ENCODE measurements around the gene NTF3. TPM values are rescaled to one million over a fixed set of nuclear protein-coding genes. Genes with fewer than 3 reads are reported as not detected.

Gene NTF3
- total and polyA plus RNA-seq, 12 donors = 0.20 to 2.2 (median 0.79) TPM; not detected in 1

DNA sequence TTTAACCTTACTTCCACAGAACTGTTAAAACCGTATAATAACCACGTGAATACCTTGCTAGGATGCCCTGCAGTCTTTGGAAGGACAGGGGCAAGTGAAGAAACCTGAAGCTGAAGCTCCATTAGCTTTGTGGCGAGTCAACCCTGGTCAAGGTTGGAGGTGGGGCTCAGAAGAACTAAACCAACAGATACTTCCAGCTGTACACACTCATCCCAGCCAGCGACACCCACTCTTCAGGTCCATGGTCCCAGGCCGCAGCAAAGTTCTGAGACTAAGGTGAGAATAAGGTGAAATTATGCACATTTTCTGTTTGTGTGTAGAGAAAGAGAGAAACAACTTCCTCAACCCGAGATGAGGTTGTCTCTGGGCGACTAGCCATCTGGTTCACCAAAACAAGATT, 77.6 kb downstream of the NTF3 start:
- H3K9me3 ChIP-seq = no peaks in the 10 kb centered on the region
- peaks cover 0 to 27% (median 5%) of the 10 kb centered on the region in 7 donors for H3K27me3 ChIP-seq
- no peak for DNase-seq
- H3K4me1 ChIP-seq = peaks cover 0 to 41% (median 16%) of the 10 kb centered on the region in 9 donors
- H3K27ac ChIP-seq = no peak overlapping the region
- TF ChIP-seq CTCF (IDR thresholded peaks at IDR 0.05) = no peak
- WGBS, 2 donors = 91 to 96% methylated on average over 7 of the region's 7 CpGs
- H3K36me3 ChIP-seq = no peaks in the 10 kb centered on the region
- no peak overlapping the region for H3K4me3 ChIP-seq
- no peak for ATAC-seq
- intact Hi-C loops (cut with DNase I) = loop anchor here in 3 of 10 donors (5.0 kb wide), 3 partner anchors 52 to 77 kb away; partner anchors contain the start of gene NTF3 (in 1 of the 3)

DNA sequence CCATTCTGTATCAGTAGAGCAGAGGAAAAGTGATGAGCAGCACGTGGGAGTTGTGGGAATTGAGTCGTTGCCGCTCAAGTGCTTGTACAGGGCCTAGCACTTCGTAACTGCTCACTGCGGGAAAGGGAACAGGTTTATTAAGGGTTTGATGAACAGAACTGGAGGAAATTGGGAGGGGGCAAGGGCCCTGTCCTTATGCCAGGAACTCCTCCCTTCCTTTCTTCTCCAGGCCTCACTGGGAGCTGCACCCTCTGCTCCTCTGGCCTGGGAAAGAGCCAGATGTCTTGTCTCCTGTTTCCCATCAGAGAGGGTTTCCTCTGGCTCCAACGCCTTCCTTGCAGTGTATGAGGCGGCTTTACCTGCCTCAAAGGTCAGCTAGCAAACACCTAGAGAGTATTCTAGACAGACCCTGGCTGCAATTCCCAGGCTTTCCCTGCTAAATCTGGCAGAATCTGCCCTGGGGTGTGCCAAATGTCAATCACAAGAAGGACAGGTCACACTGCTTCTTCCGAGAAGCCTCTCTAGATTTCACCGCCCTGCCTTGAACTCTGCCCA, 78.4 kb downstream of the NTF3 start:
- ATAC-seq (no peak), DNase-seq (no peak)
- intact Hi-C loops (cut with DNase I) = no loop called here
- Histone ChIP-seq H3K4me1 (peaks cover 0 to 41% (median 16%) of the 10 kb centered on the region in 9 donors), H3K27ac (no peak overlapping the region), H3K4me3 (no peak overlapping the region), H3K27me3 (peaks cover 0 to 26% (median 5%) of the 10 kb centered on the region in 7 donors), H3K9me3 (no peaks in the 10 kb centered on the region), H3K36me3 (no peaks in the 10 kb centered on the region)
- TF ChIP-seq CTCF (IDR thresholded peaks at IDR 0.05) = no peak
- 64 to 74% methylated on average over 9 of the region's 9 CpGs for WGBS, 2 donors

GRCh38 chr12:5511256-5511643, 79.3 kb downstream of the NTF3 start:
- peak overlapping the region in 1 of 10 donors; percentile 27 for H3K4me3 ChIP-seq

More at GRCh38 chr12:5511256-5511643, 79.3 kb downstream of the NTF3 start:
- peaks cover 0 to 26% (median 5%) of the 10 kb centered on the region in 7 donors for H3K27me3 ChIP-seq
- H3K27ac ChIP-seq = no peak overlapping the region
- H3K36me3 ChIP-seq = no peaks in the 10 kb centered on the region
- WGBS, 2 donors = 53 to 63% methylated on average over 6 of the region's 6 CpGs
- ATAC-seq (no peak), DNase-seq (no peak)
- no peak for TF ChIP-seq CTCF (IDR thresholded peaks at IDR 0.05)
- H3K9me3 ChIP-seq = no peaks in the 10 kb centered on the region
- H3K4me1 ChIP-seq = peaks cover 0 to 40% (median 16%) of the 10 kb centered on the region in 9 donors
- intact Hi-C loops (cut with DNase I) = no loop called here

All from heart right ventricle (tissue), 16 donors.